ENCODE data around the gene IL11. TPM values are rescaled to one million over a fixed set of nuclear protein-coding genes. Genes with fewer than 3 reads are reported as not detected.
"Not testable (repeated sequence)": the region's sequence is repeated elsewhere in the genome, so short reads cannot be mapped to it uniquely, and the experiment has no call there.

The IL11 gene
- total RNA-seq (2014; rRNA removed; shearing (Covaris generic)): 5.6 and 8.4 TPM in 2 replicates

- DNase-seq (ENCODE audit: low read depth): peak; percentile 74
These were observed at the start of gene IL11 for GRCh38 chr19:55370305-55370988. Gene IL11 (minus strand): TSS chr19:55370463. CDS start chr19:55370310, 153 bp downstream.

GRCh38 chr19:55419624-55420236, 49.5 kb upstream of the IL11 start:
- DNase-seq (ENCODE audit: low read depth): no peak

- DNase-seq (ENCODE audit: low read depth): no peak
These were observed 48.8 kb upstream of the IL11 start for GRCh38 chr19:55419103-55419502.

- DNase-seq (ENCODE audit: low read depth): peak; percentile 78
These were observed 47.9 kb upstream of the IL11 start for GRCh38 chr19:55418185-55418584.

- DNase-seq (ENCODE audit: low read depth): no peak
These were observed 39.9 kb upstream of the IL11 start for GRCh38 chr19:55410168-55410567.

- DNase-seq (ENCODE audit: low read depth): not testable (repeated sequence)
These were observed 38.9 kb upstream of the IL11 start for GRCh38 chr19:55409179-55409578.

- no peak for DNase-seq (ENCODE audit: low read depth)
These were observed 38.2 kb upstream of the IL11 start for GRCh38 chr19:55408533-55408872.

GRCh38 chr19:55407800-55408532, 37.7 kb upstream of the IL11 start:
- DNase-seq (ENCODE audit: low read depth): peak; percentile 100

GRCh38 chr19:55407550-55407799, 37.2 kb upstream of the IL11 start, which contains the start of gene UBE2S:
Gene UBE2S (minus strand): TSS chr19:55407788. CDS start chr19:55407589, 199 bp downstream.
- DNase-seq (ENCODE audit: low read depth): not testable (repeated sequence)

- no peak for DNase-seq (ENCODE audit: low read depth)
These were observed 36.7 kb upstream of the IL11 start for GRCh38 chr19:55406826-55407549.

- DNase-seq (ENCODE audit: low read depth): no peak
These were observed 36.0 kb upstream of the IL11 start for GRCh38 chr19:55406091-55406825.

- no peak for DNase-seq (ENCODE audit: low read depth)
These were observed 35.4 kb upstream of the IL11 start for GRCh38 chr19:55405638-55406037.

GRCh38 chr19:55402509-55402908, 32.2 kb upstream of the IL11 start:
- DNase-seq (ENCODE audit: low read depth): no peak

- not testable (repeated sequence) for DNase-seq (ENCODE audit: low read depth)
These were observed 31.1 kb upstream of the IL11 start for GRCh38 chr19:55401390-55401789.

GRCh38 chr19:55400281-55401087, 30.2 kb upstream of the IL11 start:
- no peak for DNase-seq (ENCODE audit: low read depth)

- DNase-seq (ENCODE audit: low read depth): no peak
These were observed 28.1 kb upstream of the IL11 start for GRCh38 chr19:55398200-55398925.

GRCh38 chr19:55392820-55393761, 22.8 kb upstream of the IL11 start:
- no peak for DNase-seq (ENCODE audit: low read depth)

- no peak for DNase-seq (ENCODE audit: low read depth)
These were observed 21.7 kb upstream of the IL11 start for GRCh38 chr19:55391702-55392615.

All from RPMI7951 (cell line).